GM21447 (cell line): ENCODE measurements around the gene PCDHGA5.
"Not testable (repeated sequence)": the region's sequence is repeated elsewhere in the genome, so short reads cannot be mapped to it uniquely, and the experiment has no call there.

Experiments used
- ATAC-seq: cut with Tn5 transposase; IDR thresholded peaks from one replicate; pipeline ENCODE4 v1.9.1; 2021; ENCODE audit not compliant: unreplicated experiment

The PCDHGA5 gene

DNA sequence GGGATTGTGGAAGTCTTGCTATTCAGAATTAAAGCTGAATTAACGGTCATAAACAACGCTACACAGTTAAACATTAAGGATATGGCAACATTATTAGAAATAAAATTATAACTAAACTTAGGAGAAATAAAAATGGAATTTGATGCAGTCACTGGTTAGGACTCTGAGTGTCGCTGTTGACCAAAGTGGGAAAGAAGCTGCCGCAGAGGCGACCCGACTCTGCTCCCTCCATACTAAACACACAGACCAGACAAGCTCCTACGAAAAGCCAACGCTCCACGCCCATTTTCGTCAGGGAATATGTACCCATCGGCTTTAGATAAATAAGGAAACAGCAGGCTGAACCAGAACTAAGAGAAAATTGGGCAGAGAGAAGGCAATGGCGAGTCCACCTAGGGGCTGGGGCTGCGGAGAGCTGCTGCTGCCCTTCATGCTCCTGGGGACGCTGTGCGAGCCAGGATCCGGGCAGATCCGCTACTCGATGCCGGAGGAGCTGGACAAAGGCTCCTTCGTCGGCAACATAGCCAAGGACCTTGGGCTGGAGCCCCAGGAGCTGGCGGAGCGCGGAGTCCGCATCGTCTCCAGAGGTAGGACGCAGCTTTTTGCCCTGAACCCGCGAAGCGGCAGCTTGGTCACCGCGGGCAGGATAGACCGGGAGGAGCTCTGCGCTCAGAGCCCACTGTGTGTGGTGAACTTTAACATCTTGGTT, at the start of gene PCDHGA5:
Gene PCDHGA5, plus strand, starts transcription at position 211 of the 709 bp plus-strand sequence. Its CDS starts 169 bp downstream, at position 380.
- ATAC-seq, result no peak

GRCh38 chr5:141316963-141317362, 47.0 kb upstream of the PCDHGA5 start:
- ATAC-seq, result not testable (repeated sequence)

DNA sequence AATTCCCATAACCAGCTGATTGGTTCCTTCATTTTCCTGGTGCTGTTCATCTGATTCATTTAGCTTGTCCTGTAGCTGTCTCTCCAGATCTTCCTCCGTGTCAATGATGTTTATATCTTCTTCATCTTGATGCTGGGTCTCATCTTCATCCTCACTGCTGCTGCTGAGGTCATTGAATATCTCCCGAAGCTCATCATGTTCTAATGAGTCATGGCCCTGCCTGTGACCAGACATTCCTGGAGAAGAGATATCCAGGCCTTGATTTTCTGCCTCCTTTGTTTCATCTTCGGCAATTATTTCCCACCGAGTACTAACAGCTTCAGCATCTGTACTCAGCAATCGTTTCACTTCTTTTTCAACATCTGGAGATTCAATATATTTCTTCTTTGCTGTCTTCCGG, 44.8 kb upstream of the PCDHGA5 start:
- no peak for ATAC-seq

- no peak for ATAC-seq
Measured at GRCh38 chr5:141319699-141320098, 44.3 kb upstream of the PCDHGA5 start.

DNA sequence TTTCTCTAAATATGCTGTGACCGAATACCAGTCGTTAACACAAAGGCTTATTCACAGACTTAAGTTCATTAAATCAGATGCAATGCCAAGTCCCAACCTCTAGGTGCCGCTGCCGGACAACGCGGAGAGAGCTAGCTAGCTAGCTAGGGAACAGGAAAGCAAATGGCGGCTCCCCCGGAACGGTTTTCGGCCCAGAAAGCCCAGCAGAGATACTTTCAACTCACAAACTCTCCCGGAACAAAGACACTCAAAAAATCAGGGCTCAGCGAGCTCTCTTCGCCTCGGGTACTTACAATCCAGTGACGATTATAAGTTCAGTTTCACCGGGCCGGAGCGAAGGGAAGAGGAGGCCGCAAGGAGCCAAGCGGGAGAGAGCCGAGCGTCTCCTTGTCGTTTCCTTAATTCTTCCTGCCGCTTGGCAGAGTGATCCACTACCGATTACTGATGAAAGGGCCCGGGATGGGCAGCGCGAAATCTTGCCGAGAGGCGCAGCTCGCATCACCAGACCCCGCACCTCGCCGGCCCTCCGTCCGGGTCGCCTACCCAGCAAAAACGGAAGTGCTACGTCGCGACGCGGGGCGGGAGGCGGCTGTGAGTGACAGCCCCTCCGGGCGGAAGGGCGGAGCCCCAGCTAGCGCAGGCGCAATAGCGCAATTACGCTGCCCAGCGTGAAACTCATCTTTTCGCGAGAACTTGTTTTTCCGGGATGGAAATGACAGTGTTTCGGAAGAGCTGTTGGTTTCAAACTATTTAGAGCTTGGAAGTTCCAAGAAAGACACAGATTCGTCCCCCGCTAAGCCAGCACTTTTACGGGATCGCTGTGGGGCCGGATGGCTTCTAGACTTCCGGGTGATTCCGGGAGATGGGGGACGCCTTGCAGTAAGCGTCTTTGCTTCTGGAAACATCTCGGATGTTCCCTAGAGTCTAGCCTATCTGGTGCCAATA, 43.5 kb upstream of the PCDHGA5 start, which contains the start of gene TAF7:
Gene TAF7, minus strand, starts transcription at position 560 of the 945 bp plus-strand sequence. CDS start 740 bp downstream, outside the sequence.
- peak; percentile 91 for ATAC-seq

GRCh38 chr5:141322261-141322660, 41.7 kb upstream of the PCDHGA5 start:
- no peak for ATAC-seq

GRCh38 chr5:141326088-141326854, 37.7 kb upstream of the PCDHGA5 start:
- ATAC-seq, result peak; percentile 74

DNA sequence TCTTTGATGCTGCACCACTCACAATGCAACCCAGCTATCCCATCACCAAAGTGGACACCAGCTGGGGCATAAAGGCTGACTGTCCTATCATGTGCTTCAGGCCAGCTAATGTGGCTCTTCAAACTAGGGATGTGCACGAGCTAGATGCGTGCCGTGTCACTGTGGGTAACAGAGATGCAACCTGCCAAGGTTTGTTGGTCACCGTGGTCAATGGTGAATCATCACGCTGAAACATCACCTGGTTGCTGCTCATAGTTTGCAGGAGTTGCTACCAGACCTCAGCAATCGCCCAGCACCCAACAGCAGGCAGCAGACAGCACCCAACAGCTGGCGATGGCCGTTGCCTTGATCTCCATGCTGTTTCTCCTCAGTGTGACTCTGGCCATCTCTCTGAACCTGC, 35.7 kb upstream of the PCDHGA5 start:
- ATAC-seq, result no peak

DNA sequence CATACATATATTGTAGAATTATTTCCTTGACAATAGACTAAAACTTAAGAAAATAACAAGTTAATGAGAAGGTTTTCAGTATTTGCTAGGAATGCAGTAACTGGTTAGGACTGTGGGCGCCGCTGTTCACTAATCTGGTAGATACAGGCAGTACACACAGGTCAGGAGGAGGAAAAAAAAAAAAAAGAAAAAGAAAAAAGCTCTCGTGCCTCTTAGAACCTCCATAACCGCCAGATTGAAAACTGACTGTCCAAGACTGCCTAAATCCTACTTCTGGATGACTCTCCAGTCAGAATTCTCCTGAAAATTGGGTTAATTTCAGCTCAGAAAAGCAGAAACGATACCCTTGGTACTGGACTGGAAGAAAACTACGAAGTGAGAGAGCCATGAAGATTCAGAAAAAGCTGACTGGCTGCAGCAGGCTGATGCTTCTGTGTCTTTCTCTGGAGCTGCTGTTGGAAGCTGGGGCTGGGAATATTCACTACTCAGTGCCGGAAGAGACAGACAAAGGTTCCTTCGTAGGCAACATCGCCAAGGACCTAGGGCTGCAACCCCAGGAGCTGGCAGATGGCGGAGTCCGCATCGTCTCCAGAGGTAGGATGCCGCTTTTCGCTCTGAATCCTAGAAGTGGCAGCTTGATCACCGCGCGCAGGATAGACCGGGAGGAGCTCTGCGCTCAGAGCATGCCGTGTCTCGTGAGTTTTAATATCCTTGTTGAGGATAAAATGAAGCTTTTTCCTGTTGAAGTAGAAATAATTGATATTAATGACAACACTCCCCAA, 33.5 kb upstream of the PCDHGA5 start, which contains the start of gene PCDHGA1:
Gene PCDHGA1, plus strand, starts transcription at position 216 of the 782 bp plus-strand sequence.
- ATAC-seq, result no peak

DNA sequence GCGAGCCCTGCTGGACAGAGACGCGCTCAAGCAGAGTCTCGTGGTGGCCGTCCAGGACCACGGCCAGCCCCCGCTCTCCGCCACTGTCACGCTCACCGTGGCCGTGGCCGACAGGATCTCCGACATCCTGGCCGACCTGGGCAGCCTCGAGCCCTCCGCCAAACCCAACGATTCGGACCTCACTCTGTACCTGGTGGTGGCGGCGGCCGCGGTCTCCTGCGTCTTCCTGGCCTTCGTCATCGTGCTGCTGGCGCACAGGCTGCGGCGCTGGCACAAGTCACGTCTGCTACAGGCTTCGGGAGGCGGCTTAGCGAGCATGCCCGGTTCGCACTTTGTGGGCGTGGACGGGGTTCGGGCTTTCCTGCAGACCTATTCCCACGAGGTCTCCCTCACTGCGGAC, 31.4 kb upstream of the PCDHGA5 start:
- ATAC-seq, result not testable (repeated sequence)

- no peak for ATAC-seq
Measured at GRCh38 chr5:141338538-141339306, 25.2 kb upstream of the PCDHGA5 start, which contains the start of gene PCDHGA2. Gene PCDHGA2, plus strand, starts transcription at chr5:141338760.

- ATAC-seq, result not testable (repeated sequence)
Measured at GRCh38 chr5:141340781-141341354, 23.1 kb upstream of the PCDHGA5 start.

GRCh38 chr5:141342773-141343172, 21.2 kb upstream of the PCDHGA5 start:
- ATAC-seq, result no peak

GRCh38 chr5:141343242-141343952, 20.6 kb upstream of the PCDHGA5 start, which contains the start of gene PCDHGA3:
Gene PCDHGA3, plus strand, starts transcription at chr5:141343829. Its CDS starts 205 bp downstream, at chr5:141344034.
- no peak for ATAC-seq

GRCh38 chr5:141343953-141344463, 20.0 kb upstream of the PCDHGA5 start:
- ATAC-seq, result no peak

- ATAC-seq, result no peak
Measured at GRCh38 chr5:141345327-141345726, 18.6 kb upstream of the PCDHGA5 start.

GRCh38 chr5:141346017-141346416, 17.9 kb upstream of the PCDHGA5 start:
- not testable (repeated sequence) for ATAC-seq
